ENCODE measurements around the gene DMRTC2. TPM values are rescaled to one million over a fixed set of nuclear protein-coding genes. Genes with fewer than 3 reads are reported as not detected.

Gene DMRTC2
- total RNA-seq, 1 donor from 2014 or later, result not detected

- Mint-ChIP-seq H3K27me3 (no peaks in the 10 kb centered on the region), H3K9me3 (ENCODE audit: low read depth) (no peaks in the 10 kb centered on the region), H3K4me3 (ENCODE audit: low read depth) (no peak overlapping the region), H3K27ac (peak overlapping the region; percentile 84), H3K4me1 (ENCODE audit: low read depth) (peaks cover 36% of the 10 kb centered on the region), H3K36me3 (ENCODE audit: insufficient read depth) (peaks cover 39% of the 10 kb centered on the region)
- DNase-seq (ENCODE audit: low spot score, unreplicated experiment), result no peak
- TF ChIP-seq CTCF (IDR thresholded peaks at IDR 0.05; ENCODE audit: unreplicated experiment), result no peak
Observed at GRCh38 chr19:41863209-41863931, 18.5 kb downstream of the DMRTC2 start.

- Mint-ChIP-seq H3K27me3 (no peaks in the 10 kb centered on the region), H3K4me1 (ENCODE audit: low read depth) (peaks cover 42% of the 10 kb centered on the region), H3K9me3 (ENCODE audit: low read depth) (no peaks in the 10 kb centered on the region), H3K36me3 (ENCODE audit: insufficient read depth) (peaks cover 39% of the 10 kb centered on the region), H3K4me3 (ENCODE audit: low read depth) (peak overlapping the region; percentile 14), H3K27ac (peak overlapping the region; percentile 68)
- no peak for TF ChIP-seq CTCF (IDR thresholded peaks at IDR 0.05; ENCODE audit: unreplicated experiment)
- no peak for DNase-seq (ENCODE audit: low spot score, unreplicated experiment)
Observed at GRCh38 chr19:41864374-41864773, 19.5 kb downstream of the DMRTC2 start.

GRCh38 chr19:41866284-41866683, 21.4 kb downstream of the DMRTC2 start:
- Mint-ChIP-seq H3K4me1 (ENCODE audit: low read depth) (peaks cover 44% of the 10 kb centered on the region), H3K36me3 (ENCODE audit: insufficient read depth) (peaks cover 41% of the 10 kb centered on the region), H3K4me3 (ENCODE audit: low read depth) (peak overlapping the region; percentile 38), H3K27me3 (no peaks in the 10 kb centered on the region), H3K9me3 (ENCODE audit: low read depth) (no peaks in the 10 kb centered on the region), H3K27ac (no peak overlapping the region)
- no peak for DNase-seq (ENCODE audit: low spot score, unreplicated experiment)
- no peak for TF ChIP-seq CTCF (IDR thresholded peaks at IDR 0.05; ENCODE audit: unreplicated experiment)

- H3K4me3 Mint-ChIP-seq (ENCODE audit: low read depth), result no peak overlapping the region
- no peaks in the 10 kb centered on the region for H3K27me3 Mint-ChIP-seq
- DNase-seq (ENCODE audit: low spot score, unreplicated experiment), result no peak
- peaks cover 31% of the 10 kb centered on the region for H3K4me1 Mint-ChIP-seq (ENCODE audit: low read depth)
- TF ChIP-seq CTCF (IDR thresholded peaks at IDR 0.05; ENCODE audit: unreplicated experiment), result no peak
- no peaks in the 10 kb centered on the region for H3K9me3 Mint-ChIP-seq (ENCODE audit: low read depth)
- H3K36me3 Mint-ChIP-seq (ENCODE audit: insufficient read depth), result peaks cover 34% of the 10 kb centered on the region
- H3K27ac Mint-ChIP-seq, result peak overlapping the region; percentile 91
Observed at GRCh38 chr19:41868120-41868988, 23.5 kb downstream of the DMRTC2 start.

- H3K36me3 Mint-ChIP-seq (ENCODE audit: insufficient read depth), result peaks cover 30% of the 10 kb centered on the region
- no peak for DNase-seq (ENCODE audit: low spot score, unreplicated experiment)
- H3K27ac Mint-ChIP-seq, result peak overlapping the region; percentile 91
- H3K4me3 Mint-ChIP-seq (ENCODE audit: low read depth), result peak overlapping the region; percentile 20
- H3K4me1 Mint-ChIP-seq (ENCODE audit: low read depth), result peaks cover 28% of the 10 kb centered on the region
- H3K9me3 Mint-ChIP-seq (ENCODE audit: low read depth), result no peaks in the 10 kb centered on the region
- H3K27me3 Mint-ChIP-seq, result no peaks in the 10 kb centered on the region
- no peak for TF ChIP-seq CTCF (IDR thresholded peaks at IDR 0.05; ENCODE audit: unreplicated experiment)
Observed at GRCh38 chr19:41868989-41869300, 24.1 kb downstream of the DMRTC2 start.

Measured in progenitor cell of endocrine pancreas (in vitro differentiated cells).